C4-2B (cell line): Measurements from ENCODE around the gene DGKG.

ENCODE experiments used
- H3K27ac ChIP-seq: fragments of 450-650 bp; 2 replicates; pipeline ENCODE4 v1.5.1; 2017
- ZFX ChIP-seq: fragments of 450-650 bp; IDR thresholded peaks from 2 replicates; pipeline ENCODE4 v1.6.1; 2017
- TF ChIP-seq, protein P1 (sequence below): fragments of 450-650 bp; conservative IDR thresholded peaks from 2 replicates; pipeline ENCODE4 v1.5.1; 2017; ENCODE audit warnings: mild to moderate bottlenecking

The DGKG gene

GRCh38 chr3:186151077-186151971 is 210.7 kb downstream of the DGKG start:
- TF ChIP-seq, protein P1, sequence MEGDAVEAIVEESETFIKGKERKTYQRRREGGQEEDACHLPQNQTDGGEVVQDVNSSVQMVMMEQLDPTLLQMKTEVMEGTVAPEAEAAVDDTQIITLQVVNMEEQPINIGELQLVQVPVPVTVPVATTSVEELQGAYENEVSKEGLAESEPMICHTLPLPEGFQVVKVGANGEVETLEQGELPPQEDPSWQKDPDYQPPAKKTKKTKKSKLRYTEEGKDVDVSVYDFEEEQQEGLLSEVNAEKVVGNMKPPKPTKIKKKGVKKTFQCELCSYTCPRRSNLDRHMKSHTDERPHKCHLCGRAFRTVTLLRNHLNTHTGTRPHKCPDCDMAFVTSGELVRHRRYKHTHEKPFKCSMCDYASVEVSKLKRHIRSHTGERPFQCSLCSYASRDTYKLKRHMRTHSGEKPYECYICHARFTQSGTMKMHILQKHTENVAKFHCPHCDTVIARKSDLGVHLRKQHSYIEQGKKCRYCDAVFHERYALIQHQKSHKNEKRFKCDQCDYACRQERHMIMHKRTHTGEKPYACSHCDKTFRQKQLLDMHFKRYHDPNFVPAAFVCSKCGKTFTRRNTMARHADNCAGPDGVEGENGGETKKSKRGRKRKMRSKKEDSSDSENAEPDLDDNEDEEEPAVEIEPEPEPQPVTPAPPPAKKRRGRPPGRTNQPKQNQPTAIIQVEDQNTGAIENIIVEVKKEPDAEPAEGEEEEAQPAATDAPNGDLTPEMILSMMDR = no peak
- no peak for TF ChIP-seq ZFX
- H3K27ac ChIP-seq = no peak overlapping the region

DNA sequence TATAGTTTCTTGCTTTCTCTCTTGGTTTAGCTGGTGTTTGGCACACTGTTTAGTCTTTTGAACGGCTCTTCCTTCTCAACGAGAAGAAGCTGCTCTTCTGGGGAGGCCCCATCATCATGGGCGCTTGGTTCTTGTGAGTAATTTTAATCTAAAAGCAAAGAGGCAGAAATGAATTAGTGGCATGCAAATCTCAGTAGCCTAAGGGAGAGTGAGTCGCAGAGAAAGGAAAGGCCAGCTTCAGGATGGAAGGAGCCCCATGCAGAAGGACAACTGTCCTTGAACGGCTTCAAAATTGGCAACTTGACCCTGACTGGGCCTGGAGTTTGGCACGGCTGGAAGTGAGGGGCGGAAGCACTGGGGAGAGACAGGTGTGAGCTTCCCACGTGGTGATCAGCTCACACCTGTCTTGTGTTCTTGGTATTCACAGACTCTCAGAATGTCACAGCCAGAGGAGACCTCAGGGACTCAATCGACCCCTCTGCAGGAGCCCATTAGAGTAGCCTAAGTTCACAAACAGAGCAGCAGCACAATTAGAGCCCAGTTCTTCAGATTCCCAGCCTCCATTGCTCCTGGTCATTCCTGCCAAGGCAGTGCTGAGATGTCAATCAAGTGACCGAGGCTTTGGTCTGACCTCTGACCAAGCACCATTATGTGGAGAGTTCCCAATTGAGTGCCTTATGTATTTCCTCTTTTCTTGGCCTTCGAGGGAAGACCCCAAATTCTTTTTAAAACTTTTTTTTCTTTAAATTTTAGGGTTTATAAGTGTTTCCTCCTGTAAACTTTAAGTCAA is 211.8 kb downstream of the DGKG start:
- TF ChIP-seq, protein P1 = no peak
- no peak for TF ChIP-seq ZFX
- H3K27ac ChIP-seq = no peak overlapping the region

DNA sequence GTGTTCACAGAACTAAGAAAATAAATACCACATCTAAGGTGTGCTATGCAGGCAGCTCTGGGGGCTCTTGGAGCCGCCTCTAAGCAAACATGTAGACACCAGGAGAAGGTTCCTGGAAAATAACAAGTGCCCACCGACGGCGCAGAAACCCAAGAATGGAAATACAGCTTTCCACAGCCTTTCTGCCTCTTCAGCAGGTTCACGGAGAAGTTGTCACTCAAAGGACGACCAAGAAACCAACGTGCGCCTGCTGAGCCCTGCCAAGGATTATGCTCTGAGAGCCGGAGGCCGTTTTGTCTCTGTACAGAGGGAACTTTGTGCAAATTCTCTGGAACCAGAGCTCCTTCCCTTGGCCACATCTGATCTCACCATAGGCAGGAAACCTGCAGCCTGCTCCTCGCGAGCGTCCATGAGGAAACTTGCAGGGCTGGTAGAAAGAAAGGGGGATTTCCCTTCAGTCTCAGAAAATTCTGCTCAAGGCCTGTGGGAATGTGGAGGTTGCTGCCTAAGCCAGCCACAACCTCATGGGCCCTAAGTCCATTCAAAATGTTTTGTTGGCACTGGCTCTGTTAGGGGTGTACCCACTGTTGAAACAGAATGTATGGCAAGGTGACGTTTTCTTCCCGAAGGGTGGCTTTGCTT is 212.6 kb downstream of the DGKG start:
- no peak for TF ChIP-seq ZFX
- TF ChIP-seq, protein P1 = no peak
- H3K27ac ChIP-seq = no peak overlapping the region

DNA sequence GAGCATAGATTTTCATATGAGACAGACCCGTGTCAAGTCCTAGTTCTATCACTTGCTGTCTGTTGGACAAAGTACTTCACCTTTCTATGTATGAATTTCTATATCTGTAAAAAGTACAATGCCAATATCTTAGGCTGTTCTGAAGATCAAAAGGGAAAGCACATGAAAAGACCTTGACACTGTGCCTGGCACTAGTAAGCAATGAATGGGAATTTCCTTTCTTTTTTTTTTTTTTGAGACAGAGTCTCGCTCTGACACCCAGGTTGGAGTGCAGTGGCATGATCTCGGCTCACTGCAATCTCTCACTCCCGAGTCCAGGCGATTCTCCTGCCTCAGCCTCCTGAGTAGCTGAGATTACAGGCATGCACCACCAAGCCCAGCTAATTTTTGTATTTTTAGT is 217.8 kb downstream of the DGKG start:
- no peak for TF ChIP-seq ZFX
- TF ChIP-seq, protein P1 = no peak
- no peak overlapping the region for H3K27ac ChIP-seq

DNA sequence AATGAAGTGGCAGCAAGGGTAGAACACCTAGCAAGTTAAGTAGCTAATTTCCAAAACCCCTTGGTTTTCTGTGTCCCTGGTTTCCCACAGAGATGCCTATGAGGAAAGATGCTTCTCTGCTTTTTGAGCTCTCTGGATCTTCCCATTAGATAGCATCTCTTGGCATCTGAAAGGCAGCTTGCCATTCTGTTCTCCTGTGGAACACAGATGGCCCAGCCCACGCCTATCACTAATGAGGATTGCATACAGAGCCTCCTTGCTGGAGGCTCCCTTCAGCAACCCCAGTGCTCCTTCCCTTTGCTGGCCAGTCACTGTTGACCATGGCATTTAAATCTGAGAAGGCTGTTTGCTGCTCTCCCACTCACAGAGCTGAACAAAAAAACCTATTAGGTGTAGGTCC is 218.8 kb downstream of the DGKG start:
- no peak overlapping the region for H3K27ac ChIP-seq
- no peak for TF ChIP-seq ZFX
- TF ChIP-seq, protein P1 = no peak

GRCh38 chr3:186142393-186142932 is 219.6 kb downstream of the DGKG start:
- no peak overlapping the region for H3K27ac ChIP-seq
- TF ChIP-seq, protein P1 = no peak
- TF ChIP-seq ZFX = no peak
